ENCODE data around the gene ARHGAP11A.

DNA sequence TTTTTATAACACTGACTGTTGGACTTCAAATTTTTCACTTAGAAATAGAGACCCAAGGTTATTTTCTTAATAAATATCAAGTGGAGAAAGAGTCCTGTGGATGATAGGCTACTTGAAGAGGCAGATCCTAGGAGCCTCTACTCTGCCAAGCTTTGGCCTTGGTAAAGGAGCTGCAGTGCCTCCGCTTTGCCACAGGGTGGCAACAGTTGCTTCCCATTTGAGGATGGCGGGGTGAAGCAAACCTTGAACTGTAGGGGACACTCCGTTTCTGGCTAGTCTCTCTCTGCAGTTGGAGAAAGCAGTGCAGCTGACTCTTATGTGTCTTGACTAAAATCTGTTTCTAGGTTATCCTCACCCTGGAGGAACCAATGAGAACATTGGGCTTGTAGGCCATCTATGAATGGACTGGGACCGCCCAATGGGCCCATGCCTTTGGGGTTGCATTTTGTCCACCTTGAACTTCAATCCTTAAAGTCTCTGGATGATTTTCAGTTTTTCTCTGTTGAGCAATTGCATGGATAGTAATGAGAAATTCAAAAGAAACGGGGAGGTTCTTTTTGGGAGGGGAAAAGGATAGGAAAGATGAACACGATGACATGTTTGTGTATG, 36.0 kb downstream of the ARHGAP11A start:
- TF ChIP-seq, protein P1, sequence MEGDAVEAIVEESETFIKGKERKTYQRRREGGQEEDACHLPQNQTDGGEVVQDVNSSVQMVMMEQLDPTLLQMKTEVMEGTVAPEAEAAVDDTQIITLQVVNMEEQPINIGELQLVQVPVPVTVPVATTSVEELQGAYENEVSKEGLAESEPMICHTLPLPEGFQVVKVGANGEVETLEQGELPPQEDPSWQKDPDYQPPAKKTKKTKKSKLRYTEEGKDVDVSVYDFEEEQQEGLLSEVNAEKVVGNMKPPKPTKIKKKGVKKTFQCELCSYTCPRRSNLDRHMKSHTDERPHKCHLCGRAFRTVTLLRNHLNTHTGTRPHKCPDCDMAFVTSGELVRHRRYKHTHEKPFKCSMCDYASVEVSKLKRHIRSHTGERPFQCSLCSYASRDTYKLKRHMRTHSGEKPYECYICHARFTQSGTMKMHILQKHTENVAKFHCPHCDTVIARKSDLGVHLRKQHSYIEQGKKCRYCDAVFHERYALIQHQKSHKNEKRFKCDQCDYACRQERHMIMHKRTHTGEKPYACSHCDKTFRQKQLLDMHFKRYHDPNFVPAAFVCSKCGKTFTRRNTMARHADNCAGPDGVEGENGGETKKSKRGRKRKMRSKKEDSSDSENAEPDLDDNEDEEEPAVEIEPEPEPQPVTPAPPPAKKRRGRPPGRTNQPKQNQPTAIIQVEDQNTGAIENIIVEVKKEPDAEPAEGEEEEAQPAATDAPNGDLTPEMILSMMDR (IDR thresholded peaks at IDR 0.05): peak; percentile 17 to 71 (median 65)
- no peak for TF ChIP-seq POLR2A (IDR thresholded peaks at IDR 0.05)

All from body of pancreas (tissue), 4 donors.